Peyer's patch (tissue), 4 donors: Measurements from ENCODE around the gene STK36. TPM values are rescaled to one million over a fixed set of nuclear protein-coding genes. Genes with fewer than 3 reads are reported as not detected.

ENCODE experiments used
- DNase-seq, 3 donors: peaks; one replicate each; pipeline ENCODE4 v3.0.0-alpha.2; 2017 to 2019
- H3K27ac ChIP-seq, 4 donors: fragments of 200-600 bp; sonication (generic); one replicate each; pipeline ENCODE4 v1.5.1; 2016 to 2019
- H3K27me3 ChIP-seq, 2 donors: fragments of 200-600 bp; sonication (generic); one replicate each; pipeline ENCODE4 v1.5.1; 2019
- H3K36me3 ChIP-seq, 3 donors: fragments of 200-600 bp; sonication (generic); one replicate each; pipeline ENCODE4 v1.5.1; 2016 to 2019
- H3K4me1 ChIP-seq, 4 donors: fragments of 200-600 bp; sonication (generic); one replicate each; pipeline ENCODE4 v1.5.1; 2016 to 2019
- H3K4me3 ChIP-seq, 4 donors: fragments of 200-600 bp; sonication (generic); 1 replicate in 3 of 4; 2 replicates in 1 of 4; pipeline ENCODE4 v1.5.1; 2016 to 2019; ENCODE audit warnings: mild to moderate bottlenecking in 1 of 4
- H3K9me3 ChIP-seq, 4 donors: fragments of 200-600 bp; sonication (generic); one replicate each; pipeline ENCODE4 v1.5.1; 2016 to 2019; ENCODE audit warnings: mild to moderate bottlenecking in 1 of 4
- POLR2A ChIP-seq, 2 donors: fragments of 450-650 bp; IDR thresholded peaks; one replicate each; pipeline ENCODE4 v1.5.1; 2017; ENCODE audit warnings: antibody characterized with exemption in 2 of 2, mild to moderate bottlenecking in 2 of 2, moderate library complexity in 2 of 2
- total RNA-seq, 4 donors: library from RNA; depleted of rRNA; stranded (reverse); fragments of >200 nt; gene quantifications; one replicate each; pipeline ENCODE4 v1.1.0, GENCODE V29; 2016
- TF ChIP-seq, protein P1 (sequence below), 6 experiments: fragments of 450-650 bp in 4 of 6; fragments of 200-600 bp in 2 of 6; sonication (generic) in 1 of 6; IDR thresholded peaks; one replicate each; pipeline ENCODE4 v1.5.1; 2017 to 2019; ENCODE audit warnings: antibody characterized with exemption in 6 of 6, mild to moderate bottlenecking in 3 of 6, moderate library complexity in 1 of 6

The STK36 gene
- total RNA-seq, 4 donors from 2014 or later, result 25.6 to 82.7 (median 63.6) TPM

DNA sequence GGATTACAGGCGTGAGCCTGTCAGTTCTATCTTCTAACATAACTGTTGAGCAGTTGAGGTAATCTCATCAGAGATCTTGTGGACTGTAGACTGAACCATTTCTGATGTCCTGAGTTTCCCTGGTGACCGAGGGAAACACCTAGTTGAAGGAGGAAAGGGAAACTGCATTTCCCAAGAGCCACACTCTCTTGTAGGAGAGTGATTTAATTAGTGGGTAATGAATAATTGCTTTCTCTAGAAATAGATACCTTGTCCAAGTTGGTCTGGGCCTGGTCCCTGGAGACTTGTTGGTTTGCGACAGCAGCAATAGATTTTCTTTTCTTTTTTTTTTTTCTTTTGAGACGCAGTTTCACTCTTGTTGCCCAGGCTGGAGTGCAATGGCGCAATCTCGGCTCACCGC is 46.2 kb downstream of the STK36 start:
- no peaks in the 10 kb centered on the region for H3K27me3 ChIP-seq
- DNase-seq, result no peak
- H3K27ac ChIP-seq, result peak overlapping the region in 1 of 4 donors; percentile 89
- no peaks in the 10 kb centered on the region for H3K9me3 ChIP-seq
- H3K4me3 ChIP-seq, result no peak overlapping the region
- H3K4me1 ChIP-seq, result peaks cover 0 to 3% (median 0%) of the 10 kb centered on the region in 4 donors
- TF ChIP-seq, protein P1, sequence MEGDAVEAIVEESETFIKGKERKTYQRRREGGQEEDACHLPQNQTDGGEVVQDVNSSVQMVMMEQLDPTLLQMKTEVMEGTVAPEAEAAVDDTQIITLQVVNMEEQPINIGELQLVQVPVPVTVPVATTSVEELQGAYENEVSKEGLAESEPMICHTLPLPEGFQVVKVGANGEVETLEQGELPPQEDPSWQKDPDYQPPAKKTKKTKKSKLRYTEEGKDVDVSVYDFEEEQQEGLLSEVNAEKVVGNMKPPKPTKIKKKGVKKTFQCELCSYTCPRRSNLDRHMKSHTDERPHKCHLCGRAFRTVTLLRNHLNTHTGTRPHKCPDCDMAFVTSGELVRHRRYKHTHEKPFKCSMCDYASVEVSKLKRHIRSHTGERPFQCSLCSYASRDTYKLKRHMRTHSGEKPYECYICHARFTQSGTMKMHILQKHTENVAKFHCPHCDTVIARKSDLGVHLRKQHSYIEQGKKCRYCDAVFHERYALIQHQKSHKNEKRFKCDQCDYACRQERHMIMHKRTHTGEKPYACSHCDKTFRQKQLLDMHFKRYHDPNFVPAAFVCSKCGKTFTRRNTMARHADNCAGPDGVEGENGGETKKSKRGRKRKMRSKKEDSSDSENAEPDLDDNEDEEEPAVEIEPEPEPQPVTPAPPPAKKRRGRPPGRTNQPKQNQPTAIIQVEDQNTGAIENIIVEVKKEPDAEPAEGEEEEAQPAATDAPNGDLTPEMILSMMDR (IDR thresholded peaks at IDR 0.05), result no peak
- no peak for TF ChIP-seq POLR2A (IDR thresholded peaks at IDR 0.05)
- H3K36me3 ChIP-seq, result no peaks in the 10 kb centered on the region

DNA sequence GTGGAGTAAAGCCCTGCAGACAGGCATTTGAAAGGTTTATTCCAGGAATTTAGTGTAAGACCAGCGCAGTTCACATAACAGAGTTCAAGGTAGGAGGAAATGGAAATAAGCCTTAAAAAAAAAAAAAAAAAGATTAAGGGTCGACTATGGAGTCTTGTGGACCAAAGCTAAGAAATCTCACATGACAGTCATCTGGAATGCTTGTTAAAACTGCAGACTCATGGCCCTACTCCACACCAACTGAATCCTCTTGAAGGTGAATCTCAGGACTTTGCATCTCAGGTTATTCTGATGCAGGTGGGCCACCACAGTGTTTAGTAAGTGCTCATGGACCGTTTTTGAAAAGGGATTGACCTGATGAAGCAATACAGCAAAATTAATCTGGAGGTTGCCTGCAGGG is 47.6 kb downstream of the STK36 start:
- no peaks in the 10 kb centered on the region for H3K9me3 ChIP-seq
- H3K36me3 ChIP-seq, result no peaks in the 10 kb centered on the region
- H3K27me3 ChIP-seq, result no peaks in the 10 kb centered on the region
- H3K4me3 ChIP-seq, result no peak overlapping the region
- no peak for DNase-seq
- H3K4me1 ChIP-seq, result peaks cover 0 to 3% (median 0%) of the 10 kb centered on the region in 4 donors
- H3K27ac ChIP-seq, result no peak overlapping the region
- TF ChIP-seq, protein P1 (IDR thresholded peaks at IDR 0.05), result no peak
- TF ChIP-seq POLR2A (IDR thresholded peaks at IDR 0.05), result no peak

DNA sequence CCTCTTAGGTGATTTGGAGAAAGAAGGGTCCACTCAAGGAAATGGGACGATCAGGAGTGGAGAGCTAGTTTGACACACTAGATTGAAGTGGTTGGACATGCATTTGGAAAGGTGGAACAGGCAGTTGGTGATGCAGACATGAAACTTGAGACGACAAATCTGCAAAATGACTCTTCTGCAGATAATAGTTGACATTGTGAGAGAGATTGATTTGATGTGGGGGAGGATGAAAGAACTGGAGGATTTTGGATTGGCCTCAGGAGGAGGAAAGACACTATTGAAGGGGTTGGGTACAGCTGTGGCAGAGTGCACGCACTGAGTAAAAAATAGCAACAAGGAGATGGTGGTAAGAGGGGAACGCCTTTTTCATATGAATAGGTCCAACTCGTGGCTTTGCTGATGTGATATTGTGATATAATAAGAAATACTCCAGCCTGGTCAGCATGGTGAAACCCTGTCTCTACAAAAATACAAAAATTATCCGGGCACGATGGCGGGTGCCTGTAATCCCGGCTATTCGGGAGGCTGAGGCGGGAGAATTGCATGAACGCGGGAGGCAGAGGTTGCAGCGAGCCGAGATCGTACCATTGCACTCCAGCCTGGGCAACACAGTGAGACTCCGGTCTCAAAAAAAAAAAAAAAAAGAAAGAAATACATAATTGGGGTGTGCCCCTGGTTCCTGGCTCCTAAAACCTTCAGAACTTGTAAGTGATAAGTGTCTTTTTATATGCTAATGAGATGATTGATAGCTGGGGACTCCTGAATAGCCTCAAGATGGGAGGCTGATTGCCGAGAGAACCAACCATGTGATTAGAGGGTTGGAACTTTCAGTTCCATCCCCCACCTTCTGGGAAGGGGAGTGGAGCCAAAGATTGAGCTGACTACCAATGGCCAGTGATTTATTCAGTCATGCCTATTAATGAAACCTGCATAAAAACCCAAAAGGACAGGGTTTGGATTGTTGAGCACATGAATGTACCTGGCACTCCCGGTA is 48.5 kb downstream of the STK36 start:
- Histone ChIP-seq H3K4me1 (peaks cover 0 to 3% (median 0%) of the 10 kb centered on the region in 4 donors), H3K27ac (no peak overlapping the region), H3K9me3 (no peaks in the 10 kb centered on the region), H3K36me3 (no peaks in the 10 kb centered on the region), H3K4me3 (no peak overlapping the region), H3K27me3 (no peaks in the 10 kb centered on the region)
- TF ChIP-seq, protein P1 (IDR thresholded peaks at IDR 0.05), result no peak
- no peak for TF ChIP-seq POLR2A (IDR thresholded peaks at IDR 0.05)
- DNase-seq, result no peak

DNA sequence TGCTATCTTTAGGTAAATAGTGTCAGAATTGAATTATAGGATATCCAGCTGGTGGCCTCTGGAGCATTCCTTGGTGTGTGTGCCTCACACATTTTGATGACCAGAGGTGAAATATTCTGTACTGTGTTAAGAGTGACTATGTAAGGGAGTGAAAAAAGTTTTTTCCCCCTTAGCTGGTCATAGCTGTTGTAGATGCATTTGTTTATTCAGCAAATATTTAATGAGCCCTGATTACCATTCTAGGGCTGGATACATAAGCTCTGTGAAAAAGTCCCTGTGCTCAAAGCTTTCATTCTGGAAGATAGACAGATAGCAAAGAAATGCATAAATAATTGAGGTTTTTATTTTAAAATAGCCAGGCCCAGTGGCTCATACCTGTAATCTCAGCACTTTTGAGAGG is 49.6 kb downstream of the STK36 start:
- Histone ChIP-seq H3K27me3 (no peaks in the 10 kb centered on the region), H3K27ac (no peak overlapping the region), H3K36me3 (no peaks in the 10 kb centered on the region), H3K4me1 (peaks cover 0 to 3% (median 0%) of the 10 kb centered on the region in 4 donors), H3K9me3 (peaks cover 0 to 5% (median 1%) of the 10 kb centered on the region in 4 donors), H3K4me3 (no peak overlapping the region)
- DNase-seq, result no peak
- no peak for TF ChIP-seq POLR2A (IDR thresholded peaks at IDR 0.05)
- TF ChIP-seq, protein P1 (IDR thresholded peaks at IDR 0.05), result no peak

DNA sequence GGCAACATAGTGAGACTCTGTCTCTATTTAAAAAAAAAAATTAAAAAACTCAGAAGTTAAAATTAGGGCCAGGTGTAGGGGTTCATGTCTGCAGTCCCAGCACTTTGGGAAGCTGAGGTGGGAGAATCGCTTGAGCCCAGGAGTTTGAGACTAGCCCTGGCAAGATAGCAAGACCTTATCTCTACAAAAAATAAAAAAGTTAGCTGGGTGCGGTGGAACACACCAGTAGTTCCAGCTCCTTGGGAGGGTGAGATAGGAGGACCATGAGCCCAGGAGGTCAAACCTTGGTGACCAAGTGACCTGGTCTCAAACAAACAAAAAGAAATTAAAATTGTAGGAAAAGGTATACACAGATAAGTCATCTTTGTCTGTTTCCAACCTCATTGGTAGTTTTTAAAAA is 50.0 kb downstream of the STK36 start:
- H3K4me1 ChIP-seq, result peaks cover 0 to 3% (median 0%) of the 10 kb centered on the region in 4 donors
- no peak for DNase-seq
- H3K27ac ChIP-seq, result no peak overlapping the region
- H3K36me3 ChIP-seq, result no peaks in the 10 kb centered on the region
- H3K27me3 ChIP-seq, result no peaks in the 10 kb centered on the region
- H3K9me3 ChIP-seq, result peaks cover 0 to 9% (median 1%) of the 10 kb centered on the region in 4 donors
- TF ChIP-seq POLR2A (IDR thresholded peaks at IDR 0.05), result no peak
- TF ChIP-seq, protein P1 (IDR thresholded peaks at IDR 0.05), result no peak
- H3K4me3 ChIP-seq, result no peak overlapping the region
